ENCODE results near the gene RTP3.
"Not testable (repeated sequence)": the region's sequence is repeated elsewhere in the genome, so short reads cannot be mapped to it uniquely, and the experiment has no call there.

Gene RTP3

DNA sequence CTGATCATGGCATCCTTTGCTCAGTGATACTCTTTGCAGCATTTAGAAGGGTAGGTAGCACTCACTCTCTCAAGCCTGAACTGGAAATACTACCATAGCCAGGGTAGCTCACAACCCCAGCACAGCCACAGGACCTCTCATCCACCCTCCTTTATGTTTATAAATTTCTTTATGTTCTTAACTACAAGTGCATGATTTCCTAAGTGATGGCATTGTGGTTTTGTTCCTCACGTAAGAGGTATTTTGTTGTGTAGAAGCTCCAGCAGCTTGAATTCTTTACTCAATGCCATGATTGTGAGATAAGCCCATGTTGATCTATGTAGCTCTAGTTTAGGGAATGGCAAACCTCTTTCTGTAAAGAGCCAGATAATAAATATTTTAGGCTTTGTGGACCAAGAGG is 7.9 kb upstream of the RTP3 start:
- TF ChIP-seq, protein P1, sequence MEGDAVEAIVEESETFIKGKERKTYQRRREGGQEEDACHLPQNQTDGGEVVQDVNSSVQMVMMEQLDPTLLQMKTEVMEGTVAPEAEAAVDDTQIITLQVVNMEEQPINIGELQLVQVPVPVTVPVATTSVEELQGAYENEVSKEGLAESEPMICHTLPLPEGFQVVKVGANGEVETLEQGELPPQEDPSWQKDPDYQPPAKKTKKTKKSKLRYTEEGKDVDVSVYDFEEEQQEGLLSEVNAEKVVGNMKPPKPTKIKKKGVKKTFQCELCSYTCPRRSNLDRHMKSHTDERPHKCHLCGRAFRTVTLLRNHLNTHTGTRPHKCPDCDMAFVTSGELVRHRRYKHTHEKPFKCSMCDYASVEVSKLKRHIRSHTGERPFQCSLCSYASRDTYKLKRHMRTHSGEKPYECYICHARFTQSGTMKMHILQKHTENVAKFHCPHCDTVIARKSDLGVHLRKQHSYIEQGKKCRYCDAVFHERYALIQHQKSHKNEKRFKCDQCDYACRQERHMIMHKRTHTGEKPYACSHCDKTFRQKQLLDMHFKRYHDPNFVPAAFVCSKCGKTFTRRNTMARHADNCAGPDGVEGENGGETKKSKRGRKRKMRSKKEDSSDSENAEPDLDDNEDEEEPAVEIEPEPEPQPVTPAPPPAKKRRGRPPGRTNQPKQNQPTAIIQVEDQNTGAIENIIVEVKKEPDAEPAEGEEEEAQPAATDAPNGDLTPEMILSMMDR (IDR thresholded peaks at IDR 0.05; ENCODE audit: low read depth, low read length, missing control alignments) = no peak
- in situ Hi-C loops (cut with HindIII; ENCODE audit: low pct_ligation_motif_present, low sequenced_read_pairs) = loop anchor here (25.0 kb wide), 1 partner anchor 147 kb away; no protein-coding TSS in a partner anchor
- H3K27me3 ChIP-seq (replicated peaks) = no peaks in the 10 kb centered on the region
- peak overlapping the region; percentile 34 for H3K27ac ChIP-seq
- H3K36me3 ChIP-seq (replicated peaks) = no peaks in the 10 kb centered on the region
- H3K4me3 ChIP-seq (ENCODE audit: low read depth, low read length) = no peak overlapping the region
- DNase-seq = peak; percentile 51

DNA sequence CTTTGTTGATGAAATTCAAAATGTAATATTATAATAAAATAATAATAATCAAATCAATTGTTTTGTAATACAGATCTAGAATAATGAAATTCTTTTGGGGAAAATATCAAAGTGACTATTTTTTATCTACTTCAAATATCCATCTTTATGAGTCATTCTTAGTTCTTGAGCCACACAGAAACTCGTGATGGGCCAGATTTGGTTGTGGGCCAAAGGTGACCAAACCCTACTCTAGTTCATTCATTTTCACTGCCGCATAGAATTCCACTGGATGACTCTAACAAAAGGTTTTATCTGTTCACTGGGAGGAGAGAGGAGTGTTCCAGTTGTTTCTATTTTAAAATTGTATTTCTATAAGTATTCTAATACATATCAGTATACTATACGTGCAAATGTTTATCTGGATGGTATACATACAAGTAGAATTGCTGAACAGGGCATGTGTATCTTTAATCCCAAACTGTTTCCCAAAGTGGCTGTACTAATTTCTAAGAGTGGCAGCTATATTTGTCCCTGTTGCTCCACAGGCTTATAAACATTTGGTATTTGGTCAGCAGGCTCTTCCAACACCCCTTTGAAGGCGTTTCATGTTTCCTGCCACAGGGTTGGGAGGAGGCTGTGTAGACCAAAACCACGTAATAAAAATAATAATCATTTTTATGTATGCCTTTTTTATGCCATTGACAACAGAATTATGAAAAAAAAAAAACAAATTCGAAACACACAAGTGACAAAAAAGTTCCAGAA is 7.3 kb upstream of the RTP3 start:
- Histone ChIP-seq H3K27me3 (replicated peaks) (no peaks in the 10 kb centered on the region), H3K36me3 (replicated peaks) (no peaks in the 10 kb centered on the region), H3K27ac (peak overlapping the region; percentile 32), H3K4me3 (ENCODE audit: low read depth, low read length) (no peak overlapping the region)
- TF ChIP-seq, protein P1 (IDR thresholded peaks at IDR 0.05; ENCODE audit: low read depth, low read length, missing control alignments) = no peak
- peak; percentile 64 for DNase-seq
- in situ Hi-C loops (cut with HindIII; ENCODE audit: low pct_ligation_motif_present, low sequenced_read_pairs) = loop anchor here (25.0 kb wide), 1 partner anchor 147 kb away; no protein-coding TSS in a partner anchor

DNA sequence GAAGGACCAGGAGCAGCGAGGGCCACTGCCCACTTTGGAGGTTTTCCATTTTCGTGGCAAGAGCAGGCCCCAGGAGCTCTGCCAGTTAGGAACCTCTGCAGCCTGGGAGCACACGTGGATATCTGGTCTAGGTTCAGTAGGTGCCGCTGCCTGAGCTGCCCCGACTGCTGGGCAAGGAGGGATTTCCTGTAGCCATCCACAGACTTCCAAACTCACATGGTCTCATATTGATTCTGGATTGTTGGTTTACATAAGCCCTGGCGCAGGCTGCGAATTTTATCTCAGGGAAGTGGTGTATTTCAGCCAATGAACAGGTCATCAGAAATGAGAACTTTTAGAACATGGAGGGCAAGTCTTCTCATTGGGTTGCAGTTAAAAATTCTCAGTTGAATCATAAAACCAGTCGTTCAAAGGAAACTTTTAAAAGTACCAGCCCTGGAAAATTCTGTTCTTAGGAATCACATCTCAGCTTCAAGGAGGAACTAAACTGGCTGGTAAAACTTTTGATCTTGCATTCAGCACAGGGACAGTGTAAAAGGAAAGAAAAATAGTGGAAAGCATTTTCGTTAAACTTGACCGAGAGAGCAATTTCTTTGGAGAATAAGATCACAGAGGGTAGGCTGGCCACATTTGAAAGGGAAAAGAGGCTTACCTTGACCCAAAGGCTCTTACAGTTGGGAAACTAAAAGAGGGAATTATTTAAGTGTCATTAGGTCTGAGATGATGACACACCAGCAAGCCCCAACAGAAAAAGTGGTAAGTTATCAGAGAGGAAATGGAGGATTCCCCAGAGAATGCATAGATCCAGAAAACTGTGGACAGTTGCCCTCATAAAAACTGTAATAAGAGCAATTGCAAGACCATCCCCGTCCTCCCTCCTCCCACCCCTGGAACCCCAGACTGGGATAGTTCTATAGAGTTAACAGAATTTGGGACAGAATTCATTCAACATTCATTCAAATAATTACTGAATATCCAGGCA is 6.4 kb upstream of the RTP3 start:
- no peaks in the 10 kb centered on the region for H3K36me3 ChIP-seq (replicated peaks)
- no peak for DNase-seq
- TF ChIP-seq, protein P1 (IDR thresholded peaks at IDR 0.05; ENCODE audit: low read depth, low read length, missing control alignments) = no peak
- in situ Hi-C loops (cut with HindIII; ENCODE audit: low pct_ligation_motif_present, low sequenced_read_pairs) = loop anchor here (25.0 kb wide), 1 partner anchor 146 kb away; no protein-coding TSS in a partner anchor
- no peaks in the 10 kb centered on the region for H3K27me3 ChIP-seq (replicated peaks)
- no peak overlapping the region for H3K4me3 ChIP-seq (ENCODE audit: low read depth, low read length)
- H3K27ac ChIP-seq = no peak overlapping the region

DNA sequence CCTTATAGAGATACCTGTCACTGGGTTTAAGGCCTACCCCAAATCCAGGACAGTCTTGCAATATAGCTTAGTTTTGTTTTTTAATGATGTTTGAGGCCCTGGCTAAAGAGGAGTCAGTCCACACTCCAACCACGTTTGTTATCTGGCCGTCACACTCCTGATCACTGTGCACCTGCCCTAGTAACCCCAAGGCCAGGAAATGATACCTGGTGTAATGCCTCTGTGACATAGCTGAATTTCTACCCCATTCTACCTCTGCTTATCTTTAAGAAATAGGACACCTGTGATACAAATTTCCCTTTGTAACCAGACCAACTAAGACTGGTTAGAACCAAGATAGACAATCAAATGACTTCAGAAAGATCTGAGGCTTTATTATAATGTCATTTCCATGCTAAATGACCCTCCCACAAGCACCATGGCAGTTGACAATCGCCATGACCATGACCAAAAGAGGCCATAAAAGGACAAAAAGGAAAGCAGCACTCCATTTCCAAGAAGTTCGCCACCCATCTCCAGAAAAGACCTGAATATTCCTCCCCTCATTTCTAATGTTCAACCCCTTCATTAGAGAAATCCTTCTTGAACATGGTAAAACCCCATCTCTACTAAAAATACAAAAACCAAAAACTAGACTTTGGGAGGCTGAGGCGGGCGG is 4.8 kb upstream of the RTP3 start:
- in situ Hi-C loops (cut with HindIII; ENCODE audit: low pct_ligation_motif_present, low sequenced_read_pairs) = loop anchor here (25.0 kb wide), 1 partner anchor 144 kb away; no protein-coding TSS in a partner anchor
- no peaks in the 10 kb centered on the region for H3K36me3 ChIP-seq (replicated peaks)
- TF ChIP-seq, protein P1 (IDR thresholded peaks at IDR 0.05; ENCODE audit: low read depth, low read length, missing control alignments) = no peak
- no peak overlapping the region for H3K27ac ChIP-seq
- no peak for DNase-seq
- no peak overlapping the region for H3K4me3 ChIP-seq (ENCODE audit: low read depth, low read length)
- H3K27me3 ChIP-seq (replicated peaks) = no peaks in the 10 kb centered on the region

DNA sequence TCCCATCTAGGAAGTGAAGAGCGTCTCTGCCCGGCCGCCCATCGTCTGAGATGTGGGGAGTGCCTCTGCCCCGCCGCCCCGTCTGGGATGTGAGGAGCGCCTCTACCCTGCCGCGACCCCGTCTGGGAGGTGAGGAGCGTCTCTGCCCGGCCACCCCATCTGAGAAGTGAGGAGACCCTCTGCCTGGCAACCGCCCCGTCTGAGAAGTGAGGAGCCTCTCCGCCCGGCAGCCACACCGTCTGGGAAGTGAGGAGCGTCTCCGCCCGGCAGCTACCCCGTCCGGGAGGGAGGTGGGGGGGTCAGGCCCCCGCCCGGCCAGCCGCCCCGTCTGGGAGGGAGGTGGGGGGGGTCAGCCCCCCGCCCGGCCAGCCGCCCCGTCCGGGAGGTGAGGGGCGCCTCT is 3.3 kb upstream of the RTP3 start:
- in situ Hi-C loops (cut with HindIII; ENCODE audit: low pct_ligation_motif_present, low sequenced_read_pairs) = loop anchor here (25.0 kb wide), 1 partner anchor 143 kb away; no protein-coding TSS in a partner anchor
- not testable (repeated sequence) for DNase-seq; H3K27me3 ChIP-seq (replicated peaks); H3K4me3 ChIP-seq (ENCODE audit: low read depth, low read length); H3K27ac ChIP-seq; H3K36me3 ChIP-seq (replicated peaks)

All from brain microvascular endothelial cell (primary cell).